H1 (cell line): ENCODE measurements around the gene STAT3. TPM values are rescaled to one million over a fixed set of nuclear protein-coding genes. Genes with fewer than 3 reads are reported as not detected.
A peak's percentile ranks its signal among the peaks of the same experiment; 100 is the strongest.

Experiments used
- CTCF ChIA-PET: fragments of 300-600 bp; sonication (Branson Sonifier 250); formaldehyde crosslinking; loops from one replicate; lab custom pipeline; 2021; ENCODE audit not compliant: partially characterized antibody; lab: Charles Lee
- POLR2A ChIA-PET: fragments of 300-600 bp; sonication (Branson Sonifier 250); formaldehyde crosslinking; loops from one replicate; lab custom pipeline; 2021; ENCODE audit warnings: inconsistent platforms; ENCODE audit not compliant: partially characterized antibody; lab: Charles Lee
- DNase-seq, 2 experiments: peaks; one replicate each; pipeline versions ENCODE4 v3.0.0 to v3.0.0-alpha.2; 2010 to 2022; ENCODE audit warnings: low spot score in 2 of 2, low read depth in 1 of 2, mixed read lengths in 1 of 2
- FAIRE-seq: peaks from 2 replicates; lab custom pipeline; 2011; peaks lifted over from hg19 to GRCh38; lab: Jason Lieb, UNC
- H2AFZ ChIP-seq: 2 replicates; pipeline ENCODE4 v1.8.1; 2012; ENCODE audit warnings: low read length, inconsistent platforms
- H2AK5ac ChIP-seq: 2 replicates; pipeline ENCODE4 v1.6.1; 2013; ENCODE audit warnings: low read depth, low read length
- H2BK120ac ChIP-seq: replicated peaks from 2 replicates; pipeline ENCODE3; 2013; ENCODE audit warnings: low read depth, low read length, inconsistent platforms
- H2BK12ac ChIP-seq: 2 replicates; pipeline ENCODE4 v1.6.1; 2013; ENCODE audit warnings: low read depth, low read length
- H2BK15ac ChIP-seq: 2 replicates; pipeline ENCODE4 v1.6.1; 2013; ENCODE audit warnings: low read length
- H2BK20ac ChIP-seq: 2 replicates; pipeline ENCODE4 v1.6.1; 2013; ENCODE audit warnings: low read length
- H2BK5ac ChIP-seq: 2 replicates; pipeline ENCODE4 v1.6.1; 2013; ENCODE audit warnings: low read depth, low read length
- H3K14ac ChIP-seq: 2 replicates; pipeline ENCODE4 v1.6.1; 2013; ENCODE audit warnings: inconsistent platforms; ENCODE audit not compliant: insufficient read length
- H3K18ac ChIP-seq: 2 replicates; pipeline ENCODE4 v1.6.1; 2013; ENCODE audit warnings: low read length; ENCODE audit errors: extremely low read depth
- H3K23ac ChIP-seq: 2 replicates; pipeline ENCODE4 v1.6.1; 2013; ENCODE audit warnings: inconsistent platforms; ENCODE audit not compliant: insufficient read length
- H3K23me2 ChIP-seq: 2 replicates; pipeline ENCODE4 v1.6.1; 2013; ENCODE audit warnings: low read depth, low read length
- H3K27ac ChIP-seq: 2 replicates; pipeline ENCODE4 v1.6.1; 2011; ENCODE audit warnings: low read depth, low read length, inconsistent platforms
- H3K27me3 ChIP-seq, 4 experiments: replicated peaks in 1 of 4; 1 replicate in 1 of 4; 2 replicates in 3 of 4; pipeline versions ENCODE4 v1.6.1 to v1.8.1; 2011 to 2013; ENCODE audit warnings: low read length in 3 of 4, mild to moderate bottlenecking in 3 of 4, inconsistent platforms in 2 of 4, mixed read lengths in 2 of 4, moderate library complexity in 1 of 4; ENCODE audit not compliant: control insufficient read depth in 3 of 4, insufficient read depth in 3 of 4; ENCODE audit errors: extremely low read depth in 1 of 4
- H3K36me3 ChIP-seq, 4 experiments: 2 replicates each; pipeline versions ENCODE4 v1.6.1 to v1.8.1; 2011 to 2013; ENCODE audit warnings: mild to moderate bottlenecking in 4 of 4, low read length in 3 of 4, moderate library complexity in 2 of 4, control low read depth in 1 of 4, inconsistent platforms in 1 of 4; ENCODE audit not compliant: insufficient read depth in 4 of 4, control insufficient read depth in 2 of 4
- H3K4ac ChIP-seq: replicated peaks from 2 replicates; pipeline ENCODE3; 2013; ENCODE audit warnings: low read length, low read depth, mixed read lengths, inconsistent platforms; ENCODE audit not compliant: insufficient read length
- H3K4me1 ChIP-seq, 4 experiments: replicated peaks in 1 of 4; 1 replicate in 1 of 4; 2 replicates in 3 of 4; pipeline versions ENCODE4 v1.6.1 to v1.8.1; 2011 to 2013; ENCODE audit warnings: low read length in 3 of 4, inconsistent platforms in 2 of 4, mixed read lengths in 1 of 4; ENCODE audit not compliant: insufficient read depth in 4 of 4, control insufficient read depth in 3 of 4
- H3K4me2 ChIP-seq, 2 experiments: 2 replicates each; pipeline versions ENCODE4 v1.6.1 to v1.8.1; 2011 to 2013; ENCODE audit warnings: low read depth in 2 of 2, low read length in 2 of 2, control low read depth in 1 of 2, inconsistent platforms in 1 of 2, mild to moderate bottlenecking in 1 of 2; ENCODE audit not compliant: insufficient read depth in 1 of 2
- H3K4me3 ChIP-seq, 4 experiments: fragments of 200-600, 300-600 bp in 1 of 4; sonication (generic), shearing (Covaris generic), sonication (Bioruptor Twin) in 1 of 4; 2 replicates each; pipeline versions ENCODE4 v1.5.1 to v1.8.1; 2011 to 2016; ENCODE audit warnings: low read length in 4 of 4, low read depth in 3 of 4, control low read depth in 2 of 4, inconsistent platforms in 2 of 4, mild to moderate bottlenecking in 2 of 4, mixed read lengths in 1 of 4, moderate library complexity in 1 of 4; ENCODE audit not compliant: insufficient read depth in 2 of 4; ENCODE audit errors: extremely low read depth in 1 of 4
- H3K56ac ChIP-seq: replicated peaks from 2 replicates; pipeline ENCODE3; 2013; ENCODE audit warnings: low read depth, mild to moderate bottlenecking, mixed read lengths, low read length, inconsistent platforms; ENCODE audit not compliant: insufficient read length
- H3K79me1 ChIP-seq: 2 replicates; pipeline ENCODE4 v1.6.1; 2013; ENCODE audit warnings: low read depth, low read length, control low read depth
- H3K79me2 ChIP-seq, 2 experiments: 2 replicates each; pipeline versions ENCODE4 v1.6.1 to v1.8.1; 2012 to 2013; ENCODE audit warnings: low read length in 2 of 2, mild to moderate bottlenecking in 2 of 2, inconsistent platforms in 1 of 2; ENCODE audit not compliant: insufficient read depth in 2 of 2, control insufficient read depth in 1 of 2
- H3K9ac ChIP-seq, 4 experiments: replicated peaks in 1 of 4; 1 replicate in 1 of 4; 2 replicates in 3 of 4; pipeline versions ENCODE4 v1.6.1 to v1.8.1; 2011 to 2013; ENCODE audit warnings: low read depth in 3 of 4, low read length in 3 of 4, control low read depth in 2 of 4, mild to moderate bottlenecking in 2 of 4, moderate library complexity in 2 of 4, inconsistent platforms in 1 of 4; ENCODE audit errors: extremely low read depth in 1 of 4
- H3K9me3 ChIP-seq, 2 experiments: 2 replicates each; pipeline versions ENCODE4 v1.6.1 to v1.8.1; 2012 to 2013; ENCODE audit warnings: mild to moderate bottlenecking in 2 of 2, moderate library complexity in 2 of 2, control low read depth in 1 of 2, inconsistent platforms in 1 of 2, low read depth in 1 of 2, low read length in 1 of 2, mixed read lengths in 1 of 2; ENCODE audit not compliant: insufficient read depth in 2 of 2
- H4K20me1 ChIP-seq, 2 experiments: replicated peaks in 1 of 2; 2 replicates each; pipeline versions ENCODE3 to v1.8.1; 2011 to 2013; ENCODE audit warnings: inconsistent platforms in 2 of 2, low read length in 2 of 2, mild to moderate bottlenecking in 1 of 2; ENCODE audit not compliant: insufficient read depth in 2 of 2, control insufficient read depth in 1 of 2
- H4K5ac ChIP-seq: 2 replicates; pipeline ENCODE4 v1.6.1; 2013; ENCODE audit warnings: low read length, low read depth, mixed read lengths, inconsistent platforms; ENCODE audit not compliant: insufficient read length
- H4K8ac ChIP-seq: 2 replicates; pipeline ENCODE4 v1.8.0; 2013; ENCODE audit warnings: mild to moderate bottlenecking, moderate library complexity, low read length, inconsistent platforms; ENCODE audit not compliant: insufficient read depth; ENCODE audit errors: extremely low read depth
- H4K91ac ChIP-seq: replicated peaks from 2 replicates; pipeline ENCODE3; 2013; ENCODE audit warnings: low read length, mixed read lengths, inconsistent platforms; ENCODE audit not compliant: insufficient read length
- FOSL1 ChIP-seq: IDR thresholded peaks from 2 replicates; pipeline ENCODE4 v1.6.1; 2011; ENCODE audit warnings: mild to moderate bottlenecking, low read depth, low read length, moderate library complexity; ENCODE audit not compliant: insufficient read depth
- POLR2AphosphoS5 ChIP-seq: IDR thresholded peaks from 2 replicates; pipeline ENCODE4 v1.6.1; 2011; ENCODE audit warnings: low read depth, low read length
- WGBS, 2 experiments: shearing (Covaris generic) in 1 of 2; methylation state at CpG; one replicate each; pipeline versions ENCODE4 v1.1.6 to v1.1.7; 2013 to 2015; ENCODE audit warnings: low lambda C conversion rate in 2 of 2, mixed read lengths in 2 of 2, inconsistent platforms in 1 of 2, low coverage in 1 of 2, missing lambda C conversion rate in 1 of 2; ENCODE audit not compliant: insufficient replicate concordance in 2 of 2, insufficient coverage in 1 of 2, insufficient read length in 1 of 2; ENCODE audit errors: extremely low coverage in 1 of 2, missing lambda C conversion rate in 1 of 2; 5-methylcytosine and 5-hydroxymethylcytosine counted together
- polyA plus RNA-seq, 7 experiments: library from polyadenylated mRNA; depleted of rRNA in 3 of 7; stranded (reverse) in 5 of 7; unstranded in 2 of 7; fragments of >200 nt in 5 of 7; fragments of 200-250 nt in 2 of 7; gene quantifications; 1 replicate in 5 of 7; 2 replicates in 1 of 7; 4 replicates in 1 of 7; pipeline versions ENCODE4 v1.2.1 to v1.2.3, GENCODE V29; 2011 to 2013; ENCODE audit warnings: missing spikeins in 2 of 7, mixed read lengths in 2 of 7
- total RNA-seq: library from RNA; stranded (reverse); fragmentation: NEBNext Ultra II Directional; extraction: Animal tissue kit (Norgen Biotek cat#: 25700); gene quantifications from 2 replicates; pipeline ENCODE4 v1.2.1, GENCODE V29; 2021

STAT3 gene
- total and polyA plus RNA-seq, 2 of the 8 experiments (the other 6 are each of a cell fraction or from before 2014, with no cell fraction given), result 38.4 to 94.1 TPM

GRCh38 chr17:42408061-42408460 lies 19.8 kb upstream of the STAT3 start:
- H3K4me3 ChIP-seq, result no peak overlapping the region
- H2BK120ac ChIP-seq, result no peak overlapping the region
- H2AFZ ChIP-seq, result no peak overlapping the region
- 0 out of 2 replicates have a peak, but pooled peaks cover 2% of the 10 kb centered on the region for H3K79me1 ChIP-seq
- no peak overlapping the region for H3K23ac ChIP-seq
- H3K18ac ChIP-seq, result no peak overlapping the region
- no peak overlapping the region for H3K9ac ChIP-seq
- H3K79me2 ChIP-seq, result no peaks in the 10 kb centered on the region; a peak in 1 of 4 replicates
- ChIA-PET CTCF (interaction anchor here (0.6 to 23.6 kb wide), 11 partner anchors 8 to 1409 kb away, joined by 3 to 542 read pairs (median 5); partner anchors contain the start of gene STAT3), POLR2A (interaction anchor here (0.7 to 2.8 kb wide), 4 partner anchors 8 to 541 kb away, joined by 3 to 19 read pairs (median 4); partner anchors contain the start of gene CAVIN1)
- no peak overlapping the region for H4K5ac ChIP-seq
- no peaks in the 10 kb centered on the region for H3K27me3 ChIP-seq
- FAIRE-seq (no peak), DNase-seq (no peak)
- H3K36me3 ChIP-seq, result peaks cover 0 to 8% (median 4%) of the 10 kb centered on the region in 4 experiments; a peak in 3 of 8 replicates
- no peak overlapping the region for H2BK15ac ChIP-seq
- H3K4me2 ChIP-seq, result peak overlapping the region in 1 of 2 experiments; percentile 29; a peak in 1 of 4 replicates
- WGBS, 2 experiments, result 81% methylated on average over 2 of the region's 2 CpGs; no CpG with 5 or more reads in 1 of the 2 experiments
- H3K4ac ChIP-seq, result no peak overlapping the region
- H2AK5ac ChIP-seq, result no peak overlapping the region
- no peaks in the 10 kb centered on the region for H3K23me2 ChIP-seq
- no peaks in the 10 kb centered on the region for H3K9me3 ChIP-seq
- peaks cover 2 to 3% of the 10 kb centered on the region in 2 experiments for H4K20me1 ChIP-seq
- H4K8ac ChIP-seq, result no peak overlapping the region
- no peak overlapping the region for H3K56ac ChIP-seq
- H2BK20ac ChIP-seq, result no peak overlapping the region
- H4K91ac ChIP-seq, result no peak overlapping the region
- no peak overlapping the region for H3K14ac ChIP-seq
- H3K4me1 ChIP-seq, result peaks cover 6 to 10% (median 9%) of the 10 kb centered on the region in 4 experiments; a peak in 6 of 7 replicates
- H2BK12ac ChIP-seq, result no peak overlapping the region
- H3K27ac ChIP-seq, result no peak overlapping the region
- TF ChIP-seq FOSL1, result no peak
- no peak for TF ChIP-seq POLR2AphosphoS5
- no peak overlapping the region for H2BK5ac ChIP-seq
